HepG2 (cell line): ENCODE data around the gene CCDC158.

ENCODE experiments used
- AFF4 ChIP-seq: sonication (generic); formaldehyde crosslinking; IDR thresholded peaks from 2 replicates; pipeline ENCODE4 v1.4.0; 2020; ENCODE audit warnings: missing genetic modification reagents
- CBFB ChIP-seq: sonication (generic); formaldehyde crosslinking; IDR thresholded peaks from 2 replicates; pipeline ENCODE4 v1.4.0; 2020; ENCODE audit warnings: missing genetic modification reagents
- CEBPB ChIP-seq: IDR thresholded peaks from 2 replicates; pipeline ENCODE4 v1.6.1; 2011; ENCODE audit warnings: low read depth, low read length, improper control_type of control experiment, borderline replicate concordance
- CTCF ChIP-seq: sonication (generic); formaldehyde crosslinking; IDR thresholded peaks from 2 replicates; pipeline ENCODE4 v1.5.0; 2020; ENCODE audit warnings: mild to moderate bottlenecking, missing genetic modification reagents, moderate library complexity
- DPF2 ChIP-seq: sonication (generic); formaldehyde crosslinking; IDR thresholded peaks from 2 replicates; pipeline ENCODE4 v1.4.0; 2020; ENCODE audit warnings: mild to moderate bottlenecking, low read depth, missing genetic modification reagents, borderline replicate concordance
- POLR2AphosphoS5 ChIP-seq: IDR thresholded peaks from 2 replicates; pipeline ENCODE4 v1.6.1; 2012; ENCODE audit warnings: low read depth, low read length
- REPIN1 ChIP-seq: sonication (generic); formaldehyde crosslinking; IDR thresholded peaks from 2 replicates; pipeline ENCODE4 v1.8.0; 2022; ENCODE audit warnings: missing genetic modification reagents, low read depth, mild to moderate bottlenecking, borderline replicate concordance
- TAF1 ChIP-seq: sonication (generic); formaldehyde crosslinking; IDR thresholded peaks from 2 replicates; pipeline ENCODE4 v1.4.0; 2020; ENCODE audit warnings: missing genetic modification reagents
- THRA ChIP-seq: sonication (generic); formaldehyde crosslinking; IDR thresholded peaks from 2 replicates; pipeline ENCODE4 v1.4.0; 2020; ENCODE audit warnings: missing genetic modification reagents, borderline replicate concordance
- UBTF ChIP-seq: sonication (generic); formaldehyde crosslinking; IDR thresholded peaks from 2 replicates; pipeline ENCODE4 v1.4.0; 2020; ENCODE audit warnings: mild to moderate bottlenecking, missing genetic modification reagents
- ZGPAT ChIP-seq: IDR thresholded peaks from 2 replicates; pipeline ENCODE4 v1.6.1; 2016; ENCODE audit warnings: mild to moderate bottlenecking
- ZNF556 ChIP-seq: sonication (generic); formaldehyde crosslinking; IDR thresholded peaks from 2 replicates; pipeline ENCODE4 v1.4.0; 2020; ENCODE audit warnings: mild to moderate bottlenecking, missing genetic modification reagents, borderline replicate concordance
- ZNF567 ChIP-seq: sonication (generic); formaldehyde crosslinking; IDR thresholded peaks from 2 replicates; pipeline ENCODE4 v1.8.1; 2023; ENCODE audit warnings: mild to moderate bottlenecking, missing genetic modification reagents, borderline replicate concordance
- ZNF597 ChIP-seq: sonication (generic); formaldehyde crosslinking; IDR thresholded peaks from 2 replicates; pipeline ENCODE4 v1.5.0; 2020; ENCODE audit warnings: missing genetic modification reagents

- TF ChIP-seq ZNF597 (CRISPR knock-in tag) (no peak), ZNF556 (CRISPR knock-in tag) (no peak), CBFB (CRISPR knock-in tag) (no peak), AFF4 (CRISPR knock-in tag) (no peak), THRA (CRISPR knock-in tag) (no peak), TAF1 (CRISPR knock-in tag) (no peak), ZGPAT (CRISPR knock-in tag) (no peak), ZNF567 (CRISPR knock-in tag) (no peak), CTCF (CRISPR knock-in tag) (no peak), UBTF (CRISPR knock-in tag) (no peak), REPIN1 (CRISPR knock-in tag) (no peak), DPF2 (CRISPR knock-in tag) (no peak), POLR2AphosphoS5 (no peak), CEBPB (no peak)
These were observed 150.4 kb downstream of the CCDC158 start for GRCh38 chr4:76270244-76271175.
